Measurements from ENCODE around the gene ELP4.

The ELP4 gene

GRCh38 chr11:31806186-31806927 is 296.8 kb downstream of the ELP4 start:
- Histone ChIP-seq H3K9me3 (ENCODE audit: low read depth, low read length) (no peaks in the 10 kb centered on the region), H3K4me3 (no peak overlapping the region), H3K36me3 (ENCODE audit: insufficient read depth, low read length) (peaks cover 10% of the 10 kb centered on the region; the same call in 1 of the 2 replicates)

DNA sequence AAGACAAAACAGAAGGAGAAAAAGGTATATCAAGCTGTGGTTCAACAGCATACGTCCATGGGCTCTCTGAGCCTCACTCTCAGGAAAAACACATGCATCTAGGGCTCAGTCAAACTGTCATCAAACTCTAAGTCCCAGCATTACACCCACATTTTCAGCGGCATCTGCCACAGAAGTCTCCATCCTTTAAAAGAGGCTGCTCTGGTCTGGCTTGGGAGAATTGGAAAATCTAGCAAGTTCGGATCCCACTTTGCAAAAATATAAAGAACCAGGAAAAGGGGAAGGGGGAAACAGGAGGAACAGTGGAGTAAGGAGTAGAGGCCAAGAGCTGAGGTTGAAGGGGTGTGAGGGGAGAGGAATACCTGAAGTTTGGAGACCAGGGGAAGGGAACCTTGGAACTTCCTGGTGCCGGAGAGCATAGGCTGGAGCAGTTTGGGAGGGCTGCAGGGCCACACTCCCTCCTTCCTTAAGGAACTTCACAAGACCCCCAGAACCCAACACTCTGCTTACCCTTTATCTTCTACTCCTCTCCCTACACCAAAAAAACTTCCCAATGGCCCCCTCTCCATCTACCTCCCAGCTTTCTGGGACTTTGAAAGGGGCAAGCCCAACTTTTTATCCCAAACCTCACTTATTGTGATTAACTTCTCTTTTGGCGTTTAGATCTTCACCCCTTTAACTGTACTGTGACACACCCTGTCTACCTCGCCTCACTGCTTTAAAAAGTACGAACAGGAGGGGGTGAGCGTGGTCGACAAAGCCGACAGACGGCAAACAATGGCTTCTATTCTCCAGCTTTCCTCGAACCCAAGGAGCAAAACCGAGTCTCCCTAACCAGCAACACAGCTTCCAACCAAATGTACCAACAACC is 297.6 kb downstream of the ELP4 start:
- TF ChIP-seq FOXP2 (optimal IDR thresholded peaks at IDR 0.05; ENCODE audit: control extremely low read depth, extremely low read length, insufficient read depth) (no peak), POLR2AphosphoS5 (IDR thresholded peaks at IDR 0.05; ENCODE audit: borderline replicate concordance, low read depth, low read length) (no peak), EZH2 (IDR thresholded peaks at IDR 0.05) (no peak)
- H3K36me3 ChIP-seq (ENCODE audit: insufficient read depth, low read length): peaks cover 7% of the 10 kb centered on the region; the same call in 1 of the 2 replicates
- H3K9ac ChIP-seq (ENCODE audit: insufficient read length): peak overlapping the region; percentile 89
- no peak overlapping the region for H3K4me3 ChIP-seq
- no peak for DNase-seq (ENCODE audit: low read depth, low spot score)
- H3K9me3 ChIP-seq (ENCODE audit: low read depth, low read length): no peaks in the 10 kb centered on the region
- no peak overlapping the region for H3K27ac ChIP-seq

More at GRCh38 chr11:31806186-31806927, 296.8 kb downstream of the ELP4 start:
- no peak for DNase-seq (ENCODE audit: low read depth, low spot score)
- H3K27ac ChIP-seq: no peak overlapping the region
- no peak overlapping the region for H3K9ac ChIP-seq (ENCODE audit: insufficient read length)
- TF ChIP-seq FOXP2 (optimal IDR thresholded peaks at IDR 0.05; ENCODE audit: control extremely low read depth, extremely low read length, insufficient read depth): no peak
- no peak for TF ChIP-seq EZH2 (IDR thresholded peaks at IDR 0.05)
- TF ChIP-seq POLR2AphosphoS5 (IDR thresholded peaks at IDR 0.05; ENCODE audit: borderline replicate concordance, low read depth, low read length): no peak

GRCh38 chr11:31807799-31808667 is 298.5 kb downstream of the ELP4 start:
- Histone ChIP-seq H3K4me3 (peak overlapping the region; percentile 85), H3K27ac (no peak overlapping the region), H3K9me3 (ENCODE audit: low read depth, low read length) (no peaks in the 10 kb centered on the region), H3K36me3 (ENCODE audit: insufficient read depth, low read length) (peaks cover 7% of the 10 kb centered on the region; the same call in 1 of the 2 replicates), H3K9ac (ENCODE audit: insufficient read length) (peak overlapping the region; percentile 89)
- TF ChIP-seq EZH2 (IDR thresholded peaks at IDR 0.05) (no peak), FOXP2 (optimal IDR thresholded peaks at IDR 0.05; ENCODE audit: control extremely low read depth, extremely low read length, insufficient read depth) (no peak), POLR2AphosphoS5 (IDR thresholded peaks at IDR 0.05; ENCODE audit: borderline replicate concordance, low read depth, low read length) (no peak)
- no peak for DNase-seq (ENCODE audit: low read depth, low spot score)

- peak overlapping the region; percentile 85 for H3K4me3 ChIP-seq
Observed at GRCh38 chr11:31808721-31809540, 299.4 kb downstream of the ELP4 start.

DNA sequence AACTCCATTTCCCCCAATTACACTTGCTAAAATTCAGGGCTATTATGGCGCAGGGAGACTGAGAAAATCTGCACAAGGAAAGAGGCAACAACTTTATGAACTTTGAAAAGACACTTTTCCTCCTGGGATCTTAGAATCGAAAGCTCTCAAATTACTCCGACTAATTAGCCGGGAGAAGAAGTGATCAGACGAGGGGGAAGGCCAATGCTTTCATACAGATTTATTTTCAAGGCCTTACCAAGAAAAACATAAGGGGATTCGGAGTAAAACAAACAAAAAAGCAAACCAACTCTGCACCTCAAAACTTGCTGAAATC is 299.9 kb downstream of the ELP4 start:
- Histone ChIP-seq H3K9ac (ENCODE audit: insufficient read length) (peak overlapping the region; percentile 89), H3K4me3 (peak overlapping the region; percentile 85), H3K9me3 (ENCODE audit: low read depth, low read length) (no peaks in the 10 kb centered on the region), H3K27ac (peak overlapping the region; percentile 64), H3K36me3 (ENCODE audit: insufficient read depth, low read length) (peaks cover 7% of the 10 kb centered on the region; the same call in 1 of the 2 replicates)
- TF ChIP-seq EZH2 (IDR thresholded peaks at IDR 0.05): no peak
- no peak for TF ChIP-seq FOXP2 (optimal IDR thresholded peaks at IDR 0.05; ENCODE audit: control extremely low read depth, extremely low read length, insufficient read depth)
- TF ChIP-seq POLR2AphosphoS5 (IDR thresholded peaks at IDR 0.05; ENCODE audit: borderline replicate concordance, low read depth, low read length): no peak
- no peak for DNase-seq (ENCODE audit: low read depth, low spot score)

More at GRCh38 chr11:31808721-31809540, 299.4 kb downstream of the ELP4 start:
- H3K36me3 ChIP-seq (ENCODE audit: insufficient read depth, low read length): peaks cover 7% of the 10 kb centered on the region; the same call in 1 of the 2 replicates
- no peaks in the 10 kb centered on the region for H3K9me3 ChIP-seq (ENCODE audit: low read depth, low read length)
- no peak for DNase-seq (ENCODE audit: low read depth, low spot score)
- peak overlapping the region; percentile 64 for H3K27ac ChIP-seq
- peak overlapping the region; percentile 89 for H3K9ac ChIP-seq (ENCODE audit: insufficient read length)
- TF ChIP-seq EZH2 (IDR thresholded peaks at IDR 0.05) (no peak), FOXP2 (optimal IDR thresholded peaks at IDR 0.05; ENCODE audit: control extremely low read depth, extremely low read length, insufficient read depth) (no peak), POLR2AphosphoS5 (IDR thresholded peaks at IDR 0.05; ENCODE audit: borderline replicate concordance, low read depth, low read length) (no peak)

DNA sequence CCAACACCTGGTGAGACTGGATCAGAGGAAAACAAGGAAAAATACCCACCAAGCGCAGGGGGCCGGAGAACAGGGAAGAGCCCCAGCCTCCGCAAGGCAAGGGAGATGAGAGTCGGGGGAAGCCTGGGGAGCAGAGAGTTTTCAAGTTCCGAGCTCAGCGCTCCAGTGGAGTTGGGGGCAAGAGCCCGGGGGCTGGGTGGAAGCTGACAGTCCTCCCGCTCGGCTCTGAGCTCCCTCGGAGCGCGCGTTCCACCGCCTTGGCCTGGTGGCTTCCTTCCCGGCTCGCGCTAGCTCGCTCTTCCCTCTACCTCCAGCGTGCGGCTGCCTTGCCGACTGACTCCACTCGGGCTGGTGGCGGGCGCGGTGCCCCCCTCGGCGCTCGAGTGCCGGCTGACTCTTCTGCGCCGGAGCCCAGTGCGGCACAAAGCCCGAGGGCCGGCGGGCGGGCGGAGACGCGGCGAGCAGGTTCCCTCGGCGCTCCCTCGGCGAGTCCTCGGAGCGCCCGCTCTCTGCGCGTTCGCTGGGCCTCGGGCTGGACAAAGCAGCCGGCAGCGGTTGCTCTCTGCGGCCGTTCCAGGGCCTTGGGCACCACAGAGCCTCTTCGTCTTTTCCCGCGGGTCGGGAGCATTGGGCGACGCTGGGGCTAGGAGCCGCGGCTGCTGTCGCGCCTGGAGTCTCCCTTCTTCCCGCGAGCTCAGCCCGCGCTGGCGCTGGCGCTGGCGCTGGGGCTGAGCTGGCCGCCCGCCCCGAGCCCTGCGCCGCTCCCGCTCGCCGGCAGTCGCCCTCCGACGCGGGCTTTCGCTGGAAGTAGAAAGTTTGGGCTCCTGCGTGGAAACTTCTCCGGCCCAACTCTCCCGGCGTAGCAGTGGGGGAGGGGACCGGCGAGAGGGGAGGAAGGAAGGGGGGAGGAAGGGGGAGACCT is 300.6 kb downstream of the ELP4 start:
- DNase-seq (ENCODE audit: low read depth, low spot score): no peak
- no peaks in the 10 kb centered on the region for H3K9me3 ChIP-seq (ENCODE audit: low read depth, low read length)
- peaks cover 7% of the 10 kb centered on the region; the same call in 1 of the 2 replicates for H3K36me3 ChIP-seq (ENCODE audit: insufficient read depth, low read length)
- H3K9ac ChIP-seq (ENCODE audit: insufficient read length): peak overlapping the region; percentile 89
- H3K4me3 ChIP-seq: peak overlapping the region; percentile 85
- no peak for TF ChIP-seq FOXP2 (optimal IDR thresholded peaks at IDR 0.05; ENCODE audit: control extremely low read depth, extremely low read length, insufficient read depth)
- no peak; the same call in 1 of the 2 replicates for TF ChIP-seq POLR2AphosphoS5 (IDR thresholded peaks at IDR 0.05; ENCODE audit: borderline replicate concordance, low read depth, low read length)
- TF ChIP-seq EZH2 (IDR thresholded peaks at IDR 0.05): no peak
- peak overlapping the region; percentile 82 for H3K27ac ChIP-seq
